HepG2 (cell line): ENCODE measurements around the gene NEK8. TPM values are rescaled to one million over a fixed set of nuclear protein-coding genes. Genes with fewer than 3 reads are reported as not detected.

Source experiments
- CBX5 ChIP-seq: sonication (generic); formaldehyde crosslinking; IDR thresholded peaks from 2 replicates; pipeline ENCODE4 v1.4.0; 2020; ENCODE audit warnings: missing genetic modification reagents, borderline replicate concordance
- CEBPG ChIP-seq: IDR thresholded peaks from 2 replicates; pipeline ENCODE4 v1.6.1; 2016
- CHCHD3 ChIP-seq: sonication (generic); formaldehyde crosslinking; IDR thresholded peaks from 2 replicates; pipeline ENCODE4 v1.8.0; 2022; ENCODE audit warnings: mild to moderate bottlenecking, missing genetic modification reagents, moderate library complexity
- FOXO1 ChIP-seq: sonication (generic); formaldehyde crosslinking; IDR thresholded peaks from 2 replicates; pipeline ENCODE4 v1.4.0; 2020; ENCODE audit warnings: missing genetic modification reagents
- HMGA1 ChIP-seq: sonication (generic); formaldehyde crosslinking; conservative IDR thresholded peaks from 2 replicates; pipeline ENCODE4 v1.4.0; 2020; ENCODE audit warnings: missing genetic modification reagents
- NFYC ChIP-seq: IDR thresholded peaks from 2 replicates; pipeline ENCODE4 v1.6.1; 2016; ENCODE audit warnings: missing genetic modification reagents, missing compliant biosample characterization
- PAF1 ChIP-seq: IDR thresholded peaks from 2 replicates; pipeline ENCODE4 v1.6.1; 2016; ENCODE audit warnings: missing genetic modification reagents, missing compliant biosample characterization
- POLR2AphosphoS5 ChIP-seq: IDR thresholded peaks from 2 replicates; pipeline ENCODE4 v1.6.1; 2012; ENCODE audit warnings: low read depth, low read length
- SOX6 ChIP-seq, 2 experiments: fragments of 450-650 bp in 1 of 2; sonication (generic) in 1 of 2; formaldehyde crosslinking in 1 of 2; IDR thresholded peaks; 2 replicates each; pipeline versions ENCODE4 v1.4.0 to v1.6.1; 2017 to 2020; ENCODE audit warnings: antibody characterized with exemption in 1 of 2, mild to moderate bottlenecking in 1 of 2, missing genetic modification reagents in 1 of 2
- SRY ChIP-seq: sonication (generic); formaldehyde crosslinking; IDR thresholded peaks from 2 replicates; pipeline ENCODE4 v1.8.0; 2022; ENCODE audit warnings: mild to moderate bottlenecking, missing genetic modification reagents
- YEATS2 ChIP-seq: sonication (generic); formaldehyde crosslinking; IDR thresholded peaks from 2 replicates; pipeline ENCODE4 v1.4.0; 2020; ENCODE audit warnings: missing genetic modification reagents, borderline replicate concordance
- ZNF570 ChIP-seq: sonication (generic); formaldehyde crosslinking; IDR thresholded peaks from 2 replicates; pipeline ENCODE4 v1.4.0; 2020; ENCODE audit warnings: mild to moderate bottlenecking, missing genetic modification reagents, borderline replicate concordance
- ZNF720 ChIP-seq: sonication (generic); formaldehyde crosslinking; IDR thresholded peaks from 2 replicates; pipeline ENCODE4 v1.4.0; 2020; ENCODE audit warnings: missing genetic modification reagents
- polyA plus RNA-seq, 8 experiments: library from polyadenylated mRNA; depleted of rRNA in 3 of 8; stranded (reverse) in 7 of 8; unstranded in 1 of 8; fragments of >200 nt; fragmentation: Illumina TruSeq in 4 of 8; extraction: Trizol in 4 of 8; gene quantifications; 2 replicates each; pipeline versions ENCODE4 v1.2.1 to v1.2.3, GENCODE V29; 2011 to 2016; ENCODE audit warnings: low read depth in 4 of 8, missing spikeins in 1 of 8, mixed read lengths in 1 of 8; ENCODE audit not compliant: insufficient read depth in 1 of 8
- total RNA-seq, 5 experiments: library from RNA; depleted of rRNA; stranded (reverse); fragments of >200 nt; fragmentation: Illumina TruSeq; extraction: Trizol; gene quantifications; 2 replicates each; pipeline ENCODE4 v1.2.3, GENCODE V29; 2016; ENCODE audit warnings: low read depth in 1 of 5
- TF ChIP-seq, protein P1 (sequence below): sonication (generic); formaldehyde crosslinking; IDR thresholded peaks from 2 replicates; pipeline ENCODE4 v1.4.0; 2020; ENCODE audit warnings: mild to moderate bottlenecking, missing genetic modification reagents, borderline replicate concordance
- TF ChIP-seq, protein P2 (sequence below): sonication (generic); formaldehyde crosslinking; IDR thresholded peaks from 2 replicates; pipeline ENCODE4 v1.8.0; 2022; ENCODE audit warnings: missing genetic modification reagents, mild to moderate bottlenecking, inconsistent platforms, borderline replicate concordance
- TF ChIP-seq, protein P3 (sequence below): IDR thresholded peaks from 2 replicates; pipeline ENCODE4 v1.6.1; 2012; ENCODE audit warnings: low read depth, low read length, improper control_type of control experiment
- TF ChIP-seq, protein P4 (sequence below): sonication (generic); formaldehyde crosslinking; IDR thresholded peaks from 2 replicates; pipeline ENCODE4 v1.4.0; 2020; ENCODE audit warnings: missing genetic modification reagents
- TF ChIP-seq, protein P5 (sequence below), 2 experiments: fragments of 450-650 bp in 1 of 2; sonication (generic) in 1 of 2; formaldehyde crosslinking; IDR thresholded peaks; 2 replicates each; pipeline versions ENCODE4 v1.5.0 to v1.8.0; 2020 to 2022; ENCODE audit warnings: mild to moderate bottlenecking in 1 of 2, missing genetic modification reagents in 1 of 2
- TF ChIP-seq, protein P6 (sequence below): sonication (generic); formaldehyde crosslinking; IDR thresholded peaks from 2 replicates; pipeline ENCODE4 v1.5.0; 2020; ENCODE audit warnings: mild to moderate bottlenecking, missing genetic modification reagents, borderline replicate concordance

NEK8 gene
- total and polyA plus RNA-seq, 2 of the 13 experiments (the other 11 are each of a cell fraction or from before 2014, with no cell fraction given): 5.8 to 13.5 TPM

DNA sequence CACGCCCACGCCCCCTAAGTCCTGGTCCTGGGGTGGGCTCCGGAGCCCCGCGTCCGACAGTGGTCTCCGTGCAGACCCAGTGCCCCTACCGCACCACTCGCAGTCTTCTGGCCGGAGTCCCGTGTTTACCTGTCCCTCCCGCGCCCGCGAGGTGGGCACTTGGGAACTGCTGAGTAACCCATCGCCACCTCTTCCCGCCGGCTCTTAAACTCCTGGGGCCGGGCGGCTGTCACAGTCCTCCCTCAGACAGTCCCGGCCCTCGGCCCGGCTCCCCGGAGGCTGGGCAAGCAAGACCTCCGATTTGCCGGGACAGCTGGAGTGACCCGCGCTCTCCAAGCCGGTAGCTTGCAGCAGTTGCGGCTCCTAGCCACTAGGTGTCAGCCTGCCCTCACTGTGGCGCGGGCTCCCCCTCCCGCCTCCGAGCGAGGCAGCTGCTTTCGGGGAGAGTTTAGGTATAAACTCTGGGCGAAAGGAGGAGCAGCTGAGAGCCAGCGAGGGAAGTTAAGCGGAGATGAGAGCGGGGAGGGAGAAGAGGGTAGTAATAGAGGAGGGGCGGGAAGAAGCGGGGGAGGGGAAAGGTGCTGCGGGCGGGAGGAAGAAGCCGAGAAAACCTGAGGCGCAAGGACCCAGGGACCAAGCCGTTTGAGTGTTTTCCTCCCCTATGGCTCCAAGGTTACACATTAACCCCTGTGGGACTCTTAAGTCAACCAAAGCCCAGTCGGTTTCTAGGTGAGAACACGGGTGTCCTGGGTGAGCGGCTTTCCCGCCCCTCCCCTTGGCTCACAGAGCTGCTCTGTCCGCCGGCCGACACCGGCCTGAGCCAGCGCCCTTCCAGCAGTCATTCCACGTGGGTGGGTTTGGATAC is 1.7 kb upstream of the NEK8 start (continued):
- TF ChIP-seq, protein P1, sequence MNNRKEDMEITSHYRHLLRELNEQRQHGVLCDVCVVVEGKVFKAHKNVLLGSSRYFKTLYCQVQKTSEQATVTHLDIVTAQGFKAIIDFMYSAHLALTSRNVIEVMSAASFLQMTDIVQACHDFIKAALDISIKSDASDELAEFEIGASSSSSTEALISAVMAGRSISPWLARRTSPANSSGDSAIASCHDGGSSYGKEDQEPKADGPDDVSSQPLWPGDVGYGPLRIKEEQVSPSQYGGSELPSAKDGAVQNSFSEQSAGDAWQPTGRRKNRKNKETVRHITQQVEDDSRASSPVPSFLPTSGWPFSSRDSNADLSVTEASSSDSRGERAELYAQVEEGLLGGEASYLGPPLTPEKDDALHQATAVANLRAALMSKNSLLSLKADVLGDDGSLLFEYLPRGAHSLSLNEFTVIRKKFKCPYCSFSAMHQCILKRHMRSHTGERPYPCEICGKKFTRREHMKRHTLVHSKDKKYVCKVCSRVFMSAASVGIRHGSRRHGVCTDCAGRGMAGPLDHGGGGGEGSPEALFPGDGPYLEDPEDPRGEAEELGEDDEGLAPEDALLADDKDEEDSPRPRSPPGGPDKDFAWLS (CRISPR knock-in tag): peak; percentile 34; the same call in 1 of the 2 replicates
- no peak for TF ChIP-seq ZNF720 (CRISPR knock-in tag)
- TF ChIP-seq POLR2AphosphoS5: peak; percentile 85
- TF ChIP-seq ZNF570: 0 out of 2 replicates have a peak, but pooled peaks have one; percentile 41
- no peak for TF ChIP-seq PAF1 (CRISPR knock-in tag)
- no peak for TF ChIP-seq NFYC (CRISPR knock-in tag)
- TF ChIP-seq, protein P2, sequence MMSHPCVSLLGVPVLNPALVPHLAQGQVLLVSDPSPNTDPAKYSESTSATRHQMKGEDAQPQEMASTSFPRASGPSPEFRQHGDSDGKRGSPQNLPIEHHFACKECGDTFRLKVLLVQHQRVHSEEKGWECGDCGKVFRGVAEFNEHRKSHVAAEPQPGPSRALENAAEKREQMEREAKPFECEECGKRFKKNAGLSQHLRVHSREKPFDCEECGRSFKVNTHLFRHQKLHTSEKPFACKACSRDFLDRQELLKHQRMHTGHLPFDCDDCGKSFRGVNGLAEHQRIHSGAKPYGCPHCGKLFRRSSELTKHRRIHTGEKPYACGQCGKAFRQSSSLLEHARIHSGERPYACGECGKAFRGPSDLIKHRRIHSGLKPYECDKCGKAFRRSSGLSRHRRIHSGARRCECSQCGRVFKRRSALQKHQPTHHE: no peak
- TF ChIP-seq, protein P3, sequence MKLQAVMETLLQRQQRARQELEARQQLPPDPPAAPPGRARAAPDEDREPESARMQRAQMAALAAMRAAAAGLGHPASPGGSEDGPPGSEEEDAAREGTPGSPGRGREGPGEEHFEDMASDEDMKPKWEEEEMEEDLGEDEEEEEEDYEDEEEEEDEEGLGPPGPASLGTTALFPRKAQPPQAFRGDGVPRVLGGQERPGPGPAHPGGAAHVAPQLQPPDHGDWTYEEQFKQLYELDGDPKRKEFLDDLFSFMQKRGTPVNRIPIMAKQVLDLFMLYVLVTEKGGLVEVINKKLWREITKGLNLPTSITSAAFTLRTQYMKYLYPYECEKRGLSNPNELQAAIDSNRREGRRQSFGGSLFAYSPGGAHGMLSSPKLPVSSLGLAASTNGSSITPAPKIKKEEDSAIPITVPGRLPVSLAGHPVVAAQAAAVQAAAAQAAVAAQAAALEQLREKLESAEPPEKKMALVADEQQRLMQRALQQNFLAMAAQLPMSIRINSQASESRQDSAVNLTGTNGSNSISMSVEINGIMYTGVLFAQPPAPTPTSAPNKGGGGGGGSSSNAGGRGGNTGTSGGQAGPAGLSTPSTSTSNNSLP: no peak
- 0 out of 2 replicates have a peak, but pooled peaks have one; percentile 51 for TF ChIP-seq CBX5 (CRISPR knock-in tag)
- no peak; the same call in 1 of the 2 replicates for TF ChIP-seq CEBPG (CRISPR knock-in tag)
- TF ChIP-seq YEATS2: no peak; the same call in 1 of the 2 replicates
- TF ChIP-seq, protein P4, sequence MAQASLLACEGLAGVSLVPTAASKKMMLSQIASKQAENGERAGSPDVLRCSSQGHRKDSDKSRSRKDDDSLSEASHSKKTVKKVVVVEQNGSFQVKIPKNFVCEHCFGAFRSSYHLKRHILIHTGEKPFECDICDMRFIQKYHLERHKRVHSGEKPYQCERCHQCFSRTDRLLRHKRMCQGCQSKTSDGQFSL (CRISPR knock-in tag): peak; percentile 33; the same call in 1 of the 2 replicates
- no peak; the same call in 1 of the 2 replicates for TF ChIP-seq FOXO1 (CRISPR knock-in tag)
- TF ChIP-seq SOX6 (IDR thresholded peaks at IDR 0.05): no peak
- peak; percentile 48 for TF ChIP-seq SOX6 (CRISPR knock-in tag; IDR thresholded peaks at IDR 0.05)
- TF ChIP-seq, protein P5, sequence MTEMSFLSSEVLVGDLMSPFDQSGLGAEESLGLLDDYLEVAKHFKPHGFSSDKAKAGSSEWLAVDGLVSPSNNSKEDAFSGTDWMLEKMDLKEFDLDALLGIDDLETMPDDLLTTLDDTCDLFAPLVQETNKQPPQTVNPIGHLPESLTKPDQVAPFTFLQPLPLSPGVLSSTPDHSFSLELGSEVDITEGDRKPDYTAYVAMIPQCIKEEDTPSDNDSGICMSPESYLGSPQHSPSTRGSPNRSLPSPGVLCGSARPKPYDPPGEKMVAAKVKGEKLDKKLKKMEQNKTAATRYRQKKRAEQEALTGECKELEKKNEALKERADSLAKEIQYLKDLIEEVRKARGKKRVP (CRISPR knock-in tag; IDR thresholded peaks at IDR 0.05): no peak
- no peak for TF ChIP-seq HMGA1 (CRISPR knock-in tag)
- TF ChIP-seq SRY (CRISPR knock-in tag): no peak; the same call in 1 of the 2 replicates
- TF ChIP-seq CHCHD3 (CRISPR knock-in tag): 0 out of 2 replicates have a peak, but pooled peaks have one; percentile 25
- TF ChIP-seq, protein P6, sequence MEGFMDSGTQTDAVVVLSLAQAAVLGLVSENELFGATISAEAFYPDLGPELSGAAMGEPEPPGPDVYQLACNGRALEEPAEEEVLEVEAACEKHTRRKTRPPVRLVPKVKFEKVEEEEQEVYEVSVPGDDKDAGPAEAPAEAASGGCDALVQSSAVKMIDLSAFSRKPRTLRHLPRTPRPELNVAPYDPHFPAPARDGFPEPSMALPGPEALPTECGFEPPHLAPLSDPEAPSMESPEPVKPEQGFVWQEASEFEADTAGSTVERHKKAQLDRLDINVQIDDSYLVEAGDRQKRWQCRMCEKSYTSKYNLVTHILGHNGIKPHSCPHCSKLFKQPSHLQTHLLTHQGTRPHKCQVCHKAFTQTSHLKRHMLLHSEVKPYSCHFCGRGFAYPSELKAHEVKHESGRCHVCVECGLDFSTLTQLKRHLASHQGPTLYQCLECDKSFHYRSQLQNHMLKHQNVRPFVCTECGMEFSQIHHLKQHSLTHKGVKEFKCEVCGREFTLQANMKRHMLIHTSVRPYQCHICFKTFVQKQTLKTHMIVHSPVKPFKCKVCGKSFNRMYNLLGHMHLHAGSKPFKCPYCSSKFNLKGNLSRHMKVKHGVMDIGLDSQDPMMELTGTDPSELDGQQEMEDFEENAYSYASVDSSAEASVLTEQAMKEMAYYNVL (CRISPR knock-in tag): peak; percentile 19; the same call in 1 of the 2 replicates
